Measurements from ENCODE around the gene ALPL. TPM values are rescaled to one million over a fixed set of nuclear protein-coding genes. Genes with fewer than 3 reads are reported as not detected.
A peak's percentile ranks its signal among the peaks of the same experiment; 100 is the strongest.

Gene ALPL
- polyA plus RNA-seq, 3 donors, result not detected

- H3K4me3 Mint-ChIP-seq, result no peak overlapping the region
- peak overlapping the region in 1 of 7 donors; percentile 53 for H3K27ac Mint-ChIP-seq
These were observed 17.5 kb upstream of the ALPL start for GRCh38 chr1:21491488-21492355.

GRCh38 chr1:21492356-21492625, 16.9 kb upstream of the ALPL start:
- no peaks in the 10 kb centered on the region for H3K36me3 Mint-ChIP-seq

More at GRCh38 chr1:21491488-21492355, 17.5 kb upstream of the ALPL start:
- WGBS (ENCODE audit: insufficient coverage), result 60% methylated on average over 2 of the region's 8 CpGs
- Histone ChIP-seq H2AFZ (ENCODE audit: insufficient read depth, low read depth, low read length, poor library complexity, severe bottlenecking) (no peak overlapping the region), H4K20me1 (ENCODE audit: insufficient read depth, low read length) (no peaks in the 10 kb centered on the region), H3K9me3 (replicated peaks in 1 of 2; ENCODE audit: control insufficient read depth in 1 of 2, insufficient read depth in 1 of 2, low read length in 2 of 2) (no peaks in the 10 kb centered on the region), H3K4me3 (replicated peaks in 1 of 3; ENCODE audit: low read depth in 2 of 3, low read length in 3 of 3) (no peak overlapping the region), H3K4me2 (replicated peaks; ENCODE audit: extremely low read depth, low read length, poor library complexity, severe bottlenecking) (no peak overlapping the region), H3K36me3 (replicated peaks in 1 of 2; ENCODE audit: control insufficient read depth in 1 of 2, insufficient read depth in 2 of 2, low read length in 2 of 2) (no peaks in the 10 kb centered on the region), H3K27me3 (ENCODE audit: control insufficient read depth in 2 of 2, insufficient read depth in 2 of 2, low read length in 2 of 2) (peaks cover 3 to 6% of the 10 kb centered on the region in 2 donors), H3K79me2 (ENCODE audit: insufficient read depth, low read length) (no peaks in the 10 kb centered on the region), H3K9ac (ENCODE audit: insufficient read depth, low read length, poor library complexity, severe bottlenecking) (no peak overlapping the region), H3K27ac (ENCODE audit: low read depth in 1 of 2, low read length in 2 of 2) (no peak overlapping the region), H3K4me1 (ENCODE audit: control insufficient read depth in 1 of 2, insufficient read depth in 2 of 2, low read length in 2 of 2) (no peaks in the 10 kb centered on the region)
- H3K9me3 Mint-ChIP-seq, result peaks cover 0 to 6% (median 5%) of the 10 kb centered on the region in 7 donors
- H3K4me1 Mint-ChIP-seq, result no peaks in the 10 kb centered on the region
- no peak for DNase-seq
- H3K27me3 Mint-ChIP-seq (ENCODE audit: low read depth in 3 of 3), result peaks cover 22 to 37% (median 32%) of the 10 kb centered on the region in 3 donors
- H3K36me3 Mint-ChIP-seq, result no peaks in the 10 kb centered on the region
- intact Hi-C loops (cut with micrococcal nuclease), result no loop called here
- TF ChIP-seq CTCF (IDR thresholded peaks at IDR 0.05), result no peak

More at GRCh38 chr1:21492356-21492625, 16.9 kb upstream of the ALPL start:
- Mint-ChIP-seq H3K27ac (no peak overlapping the region), H3K9me3 (peaks cover 0 to 6% (median 5%) of the 10 kb centered on the region in 7 donors), H3K4me1 (no peaks in the 10 kb centered on the region), H3K27me3 (ENCODE audit: low read depth in 3 of 3) (peaks cover 22 to 38% (median 28%) of the 10 kb centered on the region in 3 donors), H3K4me3 (no peak overlapping the region)
- Histone ChIP-seq H4K20me1 (ENCODE audit: insufficient read depth, low read length) (no peaks in the 10 kb centered on the region), H2AFZ (ENCODE audit: insufficient read depth, low read depth, low read length, poor library complexity, severe bottlenecking) (no peak overlapping the region), H3K27ac (ENCODE audit: low read depth in 1 of 2, low read length in 2 of 2) (no peak overlapping the region), H3K79me2 (ENCODE audit: insufficient read depth, low read length) (no peaks in the 10 kb centered on the region), H3K27me3 (ENCODE audit: control insufficient read depth in 2 of 2, insufficient read depth in 2 of 2, low read length in 2 of 2) (peaks cover 3 to 6% of the 10 kb centered on the region in 2 donors), H3K4me3 (replicated peaks in 1 of 3; ENCODE audit: low read depth in 2 of 3, low read length in 3 of 3) (no peak overlapping the region), H3K36me3 (replicated peaks in 1 of 2; ENCODE audit: control insufficient read depth in 1 of 2, insufficient read depth in 2 of 2, low read length in 2 of 2) (no peaks in the 10 kb centered on the region), H3K9me3 (replicated peaks in 1 of 2; ENCODE audit: control insufficient read depth in 1 of 2, insufficient read depth in 1 of 2, low read length in 2 of 2) (no peaks in the 10 kb centered on the region), H3K9ac (ENCODE audit: insufficient read depth, low read length, poor library complexity, severe bottlenecking) (no peak overlapping the region), H3K4me2 (replicated peaks; ENCODE audit: extremely low read depth, low read length, poor library complexity, severe bottlenecking) (no peak overlapping the region), H3K4me1 (ENCODE audit: control insufficient read depth in 1 of 2, insufficient read depth in 2 of 2, low read length in 2 of 2) (no peaks in the 10 kb centered on the region)
- no CpG with 5 or more reads among the region's 4 CpGs for WGBS (ENCODE audit: insufficient coverage)
- TF ChIP-seq CTCF (IDR thresholded peaks at IDR 0.05), result no peak
- DNase-seq, result no peak
- intact Hi-C loops (cut with micrococcal nuclease), result no loop called here
